Measurements from ENCODE around the gene MACROD2.
A peak's percentile ranks its signal among the peaks of the same experiment; 100 is the strongest.

Gene MACROD2

DNA sequence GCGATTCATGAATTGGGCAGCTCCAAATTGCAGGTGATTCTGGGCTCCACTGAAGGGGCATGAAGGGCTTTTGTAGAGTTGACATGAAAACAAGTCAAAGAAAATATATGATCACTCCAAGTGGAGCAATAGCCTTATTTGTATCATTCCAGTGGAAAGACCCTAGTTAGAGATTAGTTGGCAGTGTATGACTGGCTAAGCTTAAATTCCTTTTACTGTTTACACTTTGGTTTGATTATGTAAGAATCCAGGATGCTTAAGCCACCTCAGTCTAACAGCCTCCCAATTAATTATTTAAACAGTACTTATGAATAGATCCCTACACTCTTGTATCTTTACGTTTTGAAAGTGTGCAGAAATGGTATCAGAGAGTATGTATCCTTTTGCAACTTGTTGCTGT is 1865.5 kb downstream of the MACROD2 start:
- intact Hi-C loops (cut with DNase I) = no loop called here
- no peak for DNase-seq

DNA sequence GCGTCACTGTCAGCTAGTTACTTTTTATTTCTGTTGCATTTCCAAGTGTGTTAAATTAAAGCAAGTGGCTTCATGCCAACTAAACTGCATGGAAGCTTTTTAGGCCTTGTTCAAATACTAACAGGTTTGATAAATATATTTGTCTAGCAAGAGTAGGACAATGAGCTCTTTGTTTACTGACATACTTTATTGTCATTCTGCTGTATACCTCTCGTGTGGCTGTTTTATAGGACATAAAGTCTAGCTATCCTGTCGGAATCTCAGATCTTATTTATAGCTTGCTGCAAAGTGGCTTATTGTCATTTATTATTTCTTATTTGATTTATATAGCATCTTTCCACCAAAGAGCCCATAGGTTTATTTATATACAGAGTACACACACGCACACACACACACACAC is 1866.9 kb downstream of the MACROD2 start:
- intact Hi-C loops (cut with DNase I) = no loop called here
- DNase-seq = no peak

DNA sequence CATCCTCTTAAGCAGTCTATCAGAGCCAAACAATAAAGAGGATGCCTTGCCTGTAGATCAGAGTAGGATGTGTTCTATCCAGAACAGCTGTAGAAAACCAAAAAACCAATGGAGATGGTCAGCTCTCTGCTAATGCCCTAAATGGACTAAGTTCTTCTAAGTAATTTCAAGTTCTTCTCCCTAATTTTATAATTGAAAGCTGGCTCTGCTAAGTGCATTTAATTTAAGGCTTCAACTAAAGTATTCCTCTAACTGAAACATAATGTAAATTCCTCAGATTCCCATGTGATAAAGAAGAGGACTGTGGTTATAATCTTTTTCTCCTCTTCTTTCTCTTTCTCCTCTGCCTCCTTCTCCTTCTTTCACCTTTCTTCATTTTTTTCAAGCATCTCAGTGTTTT is 1868.4 kb downstream of the MACROD2 start:
- no peak for DNase-seq
- intact Hi-C loops (cut with DNase I) = no loop called here

DNA sequence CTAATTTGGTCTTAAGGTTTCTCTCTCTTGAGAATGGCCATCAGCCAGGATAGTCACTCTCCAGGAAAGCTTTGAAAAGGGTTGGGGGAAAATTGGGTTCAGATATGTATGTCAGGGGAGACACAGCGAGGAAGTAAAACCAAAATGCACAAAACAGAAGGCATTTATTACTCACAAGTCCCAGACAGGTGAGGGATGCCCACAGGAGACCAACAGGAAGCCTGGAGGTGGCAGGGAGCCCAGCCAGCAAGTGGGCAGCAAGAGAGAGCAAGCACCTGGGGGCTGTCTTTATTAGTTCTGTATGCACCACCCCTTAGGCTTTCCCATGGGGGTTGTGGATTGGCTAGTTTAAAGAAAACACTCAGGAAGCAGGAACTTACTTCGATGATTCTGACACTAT is 1870.2 kb downstream of the MACROD2 start:
- intact Hi-C loops (cut with DNase I) = no loop called here
- no peak for DNase-seq

DNA sequence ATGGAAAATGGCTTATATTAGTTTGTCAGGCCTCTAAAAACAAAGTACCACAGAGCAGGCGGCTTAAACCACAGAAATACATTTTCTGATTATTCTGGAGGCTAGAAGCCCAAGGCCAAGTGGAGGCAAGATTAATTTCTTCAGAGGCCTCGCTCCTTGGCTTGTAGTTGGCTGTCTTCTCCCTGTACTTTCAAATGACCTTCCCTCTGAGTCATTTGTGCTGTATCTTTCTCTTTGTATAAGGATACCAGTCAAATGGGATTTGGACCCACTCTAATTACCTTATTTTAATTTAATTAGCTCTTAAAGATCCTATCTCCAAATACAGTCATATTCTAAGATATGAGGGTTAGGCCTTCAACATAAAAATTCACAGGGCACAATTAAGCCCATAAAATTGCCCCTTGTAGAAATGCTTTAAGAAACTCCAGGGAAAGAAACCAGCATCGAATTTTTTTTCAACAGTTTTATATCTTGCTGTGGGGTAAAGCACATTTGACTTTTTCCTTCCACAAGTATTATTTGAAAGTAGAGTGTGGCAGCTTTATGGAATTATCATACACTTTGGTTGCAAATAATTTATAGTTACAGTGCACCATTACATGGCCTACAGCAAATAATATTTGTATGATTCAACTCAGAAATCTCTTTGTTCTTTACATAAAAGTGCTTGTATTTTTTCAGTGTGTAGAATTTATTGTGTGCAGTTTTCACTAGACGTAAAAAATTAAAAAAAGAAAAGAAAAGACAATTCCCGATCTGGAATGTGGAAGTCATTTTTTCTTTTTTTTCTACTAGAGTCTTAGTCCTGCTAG is 1871.8 kb downstream of the MACROD2 start:
- intact Hi-C loops (cut with DNase I) = no loop called here
- DNase-seq = no peak

DNA sequence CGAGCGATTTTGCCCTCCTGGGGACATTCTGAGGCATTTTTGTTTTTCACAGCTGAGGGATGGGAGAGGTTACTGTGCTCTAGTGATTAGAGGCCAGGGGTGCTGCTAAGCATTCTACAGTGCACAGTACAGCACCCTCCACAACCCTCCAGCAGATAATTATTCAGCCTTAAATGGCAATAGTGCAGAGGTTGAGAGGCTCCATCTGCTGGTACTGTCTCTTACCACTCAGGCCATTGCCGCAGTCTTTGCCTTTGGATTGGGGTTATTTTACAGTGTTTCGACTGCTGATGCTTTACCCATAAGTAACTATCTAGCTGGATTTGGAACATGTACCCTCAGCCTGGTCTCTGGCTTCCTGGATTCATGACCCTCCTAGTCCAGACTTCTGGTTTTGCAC is 1872.6 kb downstream of the MACROD2 start:
- intact Hi-C loops (cut with DNase I) = no loop called here
- DNase-seq = no peak

DNA sequence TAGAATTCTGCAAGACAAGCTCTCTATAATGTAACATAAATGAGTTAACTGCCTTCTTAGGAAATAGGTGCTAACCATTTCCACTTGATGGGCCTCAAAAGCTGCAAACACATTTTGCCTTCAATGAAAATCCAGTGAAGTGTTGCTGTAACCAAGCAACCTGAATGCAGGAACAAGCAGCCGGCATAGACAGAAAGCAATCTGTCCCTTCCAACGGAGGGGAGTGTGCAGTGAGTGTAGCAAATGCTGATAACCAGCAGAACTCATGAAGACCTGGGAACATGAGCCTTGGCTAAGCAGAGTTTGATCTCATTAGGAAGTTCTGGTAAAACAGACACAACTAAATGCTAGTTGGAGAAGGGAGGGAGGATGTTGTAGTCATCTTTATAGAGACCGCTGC is 1880.1 kb downstream of the MACROD2 start:
- peak in 1 of 42 donors; percentile 11 for DNase-seq
- intact Hi-C loops (cut with DNase I) = no loop called here

DNA sequence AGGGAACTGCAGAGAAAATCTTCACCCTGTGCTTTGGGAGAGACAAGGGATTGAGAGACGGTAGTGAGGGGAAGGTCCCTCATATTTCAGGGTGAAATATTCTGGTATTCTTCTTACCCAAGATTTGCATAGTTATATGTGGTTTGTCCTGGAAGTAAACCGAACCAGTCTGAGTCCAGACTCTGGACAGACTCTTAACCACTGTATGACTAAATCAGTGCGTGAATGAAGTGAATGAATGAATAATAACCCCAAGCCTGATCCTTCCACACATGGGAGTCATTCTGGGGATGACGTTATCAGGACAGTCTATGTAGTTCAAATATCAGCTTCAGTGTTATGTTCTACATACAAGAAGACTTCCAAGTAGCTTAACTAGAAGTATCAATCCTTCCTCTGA is 1887.2 kb downstream of the MACROD2 start:
- no peak for DNase-seq
- intact Hi-C loops (cut with DNase I) = no loop called here

DNA sequence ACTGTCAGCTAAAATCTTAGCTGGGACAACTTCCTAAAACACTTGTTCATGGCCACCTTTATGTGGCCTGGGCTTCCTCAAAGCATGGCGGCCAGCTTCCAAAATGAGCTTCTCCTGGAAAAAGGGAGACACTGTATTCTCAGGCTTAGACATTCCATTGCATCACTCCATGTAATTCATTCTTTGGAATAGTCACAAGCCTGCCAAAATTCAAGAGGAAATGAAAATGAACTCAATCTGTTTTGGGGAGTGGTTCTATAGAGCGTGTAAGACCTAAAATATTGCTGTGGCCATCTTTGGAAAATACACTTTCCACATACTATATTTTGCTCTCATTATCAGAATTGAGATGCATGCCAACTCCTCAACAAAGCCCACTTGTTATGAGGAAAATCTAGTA is 1890.9 kb downstream of the MACROD2 start:
- no peak for DNase-seq
- intact Hi-C loops (cut with DNase I) = no loop called here

DNA sequence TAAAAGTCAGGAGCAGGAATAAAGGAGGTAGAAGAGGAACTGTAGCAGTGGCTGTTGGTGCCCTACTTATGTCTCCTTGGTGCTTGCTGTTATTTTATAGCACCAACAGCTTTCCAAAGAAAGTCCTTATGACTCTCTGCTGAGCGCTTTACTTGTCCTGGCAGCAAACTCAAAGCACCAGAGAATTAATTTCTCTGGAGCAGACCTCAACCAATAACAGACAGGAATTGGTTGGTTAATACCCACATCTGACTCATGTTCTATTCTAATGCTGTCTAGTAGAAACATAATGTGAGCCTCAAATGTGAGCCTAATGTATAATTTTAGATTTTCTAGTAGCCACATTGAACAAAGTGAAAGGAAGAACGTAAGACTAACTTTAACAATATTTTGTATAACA is 1892.1 kb downstream of the MACROD2 start:
- no peak for DNase-seq
- intact Hi-C loops (cut with DNase I) = no loop called here

DNA sequence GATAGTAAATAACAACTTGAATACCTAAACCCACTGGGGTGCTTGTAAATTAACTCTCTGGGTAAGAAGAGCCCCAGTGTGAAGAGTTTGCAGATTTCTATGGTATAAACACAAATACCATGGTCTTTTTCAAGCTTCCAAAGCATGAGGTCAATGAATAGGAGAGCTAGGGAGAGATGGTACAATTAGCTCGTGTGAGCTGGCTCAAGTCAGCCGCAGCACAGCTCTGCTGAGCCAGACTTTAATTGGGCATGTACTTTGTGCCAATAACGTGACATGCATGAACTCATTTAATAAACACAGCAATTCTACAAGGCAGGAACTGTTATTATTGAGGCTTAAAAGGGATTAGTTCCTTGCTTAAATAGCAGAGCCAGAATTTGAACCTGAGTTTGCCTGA is 1893.7 kb downstream of the MACROD2 start:
- intact Hi-C loops (cut with DNase I) = no loop called here

DNA sequence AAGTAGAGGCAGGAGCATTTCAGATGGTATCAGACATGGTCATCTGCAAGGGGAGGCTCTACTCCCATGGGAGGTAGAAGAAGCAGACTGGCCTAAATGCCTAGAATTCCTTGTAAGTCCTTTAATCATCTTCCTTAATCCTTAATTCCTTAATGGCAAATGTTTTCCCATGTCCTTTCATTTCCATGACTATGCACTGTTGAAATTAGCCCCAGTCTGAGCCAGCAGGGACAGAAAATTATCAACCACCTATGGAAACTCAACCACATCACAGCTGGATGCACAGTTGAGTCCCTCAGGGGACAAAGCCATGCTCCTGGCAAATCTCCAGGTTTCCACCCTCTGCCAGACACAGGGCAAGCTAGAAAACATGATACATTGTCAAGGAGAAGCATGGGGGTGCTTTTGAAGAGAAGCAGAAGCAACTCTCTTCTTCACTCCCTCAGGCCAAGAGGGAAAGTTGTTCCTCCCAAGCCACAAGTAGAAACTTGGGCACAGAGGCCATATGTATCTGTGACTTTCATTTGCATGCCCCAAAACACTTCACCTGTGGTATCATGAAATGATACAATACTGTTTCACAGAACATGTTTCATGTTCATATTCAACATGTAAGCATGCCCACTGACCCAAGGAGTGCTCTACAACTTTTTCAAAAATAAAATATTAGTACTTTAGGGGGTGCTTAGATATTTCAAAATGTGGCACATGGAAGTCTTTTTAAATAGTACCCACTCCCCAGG is 1894.4 kb downstream of the MACROD2 start:
- no peak for DNase-seq
- intact Hi-C loops (cut with DNase I) = no loop called here

More for the DNA sequence above, 1893.7 kb downstream of the MACROD2 start:
- no peak for DNase-seq

DNA sequence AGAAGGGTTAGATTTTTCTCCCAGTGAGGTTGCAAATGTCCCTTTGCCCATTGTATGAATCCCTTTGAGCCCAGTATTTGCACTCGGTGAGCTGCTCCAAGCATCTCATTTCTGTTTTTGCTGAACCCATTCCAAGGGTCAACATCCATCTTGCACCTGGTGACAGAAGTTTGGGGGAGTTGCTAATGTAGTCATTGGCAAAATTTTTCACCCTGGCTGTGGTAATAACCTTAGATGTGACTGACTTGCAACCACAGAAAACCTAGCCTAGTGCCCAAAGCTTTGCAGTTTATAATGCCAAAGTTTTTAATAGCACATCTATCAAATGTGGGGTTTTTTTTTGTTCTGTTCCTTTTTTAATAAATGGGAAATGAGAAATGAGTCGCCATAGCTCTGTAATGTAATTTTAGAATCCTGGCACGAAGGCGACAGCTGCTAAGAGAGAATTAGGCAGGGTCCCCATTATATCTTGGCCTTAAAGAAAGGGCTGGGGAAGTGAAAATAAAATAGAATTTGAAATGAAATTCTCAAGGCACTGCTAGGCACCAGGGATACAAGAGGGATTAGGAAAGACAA is 1895.2 kb downstream of the MACROD2 start:
- no peak for DNase-seq
- intact Hi-C loops (cut with DNase I) = no loop called here

DNA sequence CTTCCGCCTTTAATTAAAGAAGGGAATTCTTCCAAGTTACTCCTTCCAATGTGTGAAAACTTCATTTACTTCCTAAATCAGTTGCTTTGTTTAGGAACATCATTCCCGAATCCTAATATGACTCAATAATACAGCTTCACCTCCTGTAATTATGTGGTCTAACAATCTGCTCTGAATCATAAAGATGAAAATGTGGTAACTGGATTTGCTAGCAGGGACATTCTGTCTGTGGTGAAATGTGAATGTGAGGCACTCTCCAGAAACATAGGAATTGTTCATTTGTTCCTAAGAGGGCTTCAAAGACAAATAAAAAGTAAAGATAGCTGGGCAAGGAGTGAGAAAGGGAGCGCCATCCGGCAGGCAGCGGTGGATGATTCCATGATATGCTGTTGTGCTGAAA is 1899.8 kb downstream of the MACROD2 start:
- no peak for DNase-seq
- intact Hi-C loops (cut with DNase I) = no loop called here

DNA sequence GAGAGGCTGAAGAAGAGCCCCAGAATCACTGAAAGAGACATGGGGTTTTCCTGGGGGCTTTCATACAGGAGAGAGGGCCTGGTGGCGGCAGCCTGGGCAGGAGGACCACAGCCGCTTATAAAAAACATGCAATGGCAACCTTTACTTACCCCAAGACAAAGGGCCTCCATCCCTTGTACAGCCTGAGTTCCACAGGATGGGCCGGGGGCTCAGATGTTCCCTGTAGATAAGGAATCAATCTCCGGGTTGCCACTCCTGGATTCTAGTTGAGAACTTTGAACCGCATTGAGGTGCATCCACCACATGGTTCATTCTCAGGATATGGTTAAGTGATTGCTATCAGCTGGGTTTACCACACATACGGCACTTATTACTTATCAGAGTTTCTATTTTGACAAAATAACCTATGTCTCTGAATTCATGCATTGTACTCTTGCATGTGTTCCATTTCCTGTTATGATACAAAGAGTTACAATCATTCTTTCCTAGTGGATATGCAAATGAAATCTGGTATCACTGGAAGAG is 1900.3 kb downstream of the MACROD2 start:
- DNase-seq = no peak
- intact Hi-C loops (cut with DNase I) = no loop called here

DNA sequence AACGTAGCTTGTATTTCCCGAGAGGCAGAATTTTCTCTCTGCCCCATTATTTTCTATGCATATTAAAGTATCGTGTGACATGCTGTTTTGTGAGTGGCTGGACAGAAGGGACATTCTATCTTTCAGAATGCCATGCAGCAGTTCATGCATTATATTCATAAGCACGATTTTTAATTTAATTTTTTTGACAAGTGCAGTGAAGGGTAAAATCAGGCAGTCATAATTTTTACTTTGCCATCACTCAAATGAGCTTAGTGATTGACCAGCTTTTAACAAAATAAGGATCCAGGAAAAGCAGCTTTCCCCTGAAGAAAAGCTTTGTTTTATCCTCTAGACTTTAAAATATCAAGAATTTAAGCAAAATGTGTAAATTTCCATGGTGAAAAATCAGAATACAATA is 1904.7 kb downstream of the MACROD2 start:
- no peak for DNase-seq
- intact Hi-C loops (cut with DNase I) = no loop called here

DNA sequence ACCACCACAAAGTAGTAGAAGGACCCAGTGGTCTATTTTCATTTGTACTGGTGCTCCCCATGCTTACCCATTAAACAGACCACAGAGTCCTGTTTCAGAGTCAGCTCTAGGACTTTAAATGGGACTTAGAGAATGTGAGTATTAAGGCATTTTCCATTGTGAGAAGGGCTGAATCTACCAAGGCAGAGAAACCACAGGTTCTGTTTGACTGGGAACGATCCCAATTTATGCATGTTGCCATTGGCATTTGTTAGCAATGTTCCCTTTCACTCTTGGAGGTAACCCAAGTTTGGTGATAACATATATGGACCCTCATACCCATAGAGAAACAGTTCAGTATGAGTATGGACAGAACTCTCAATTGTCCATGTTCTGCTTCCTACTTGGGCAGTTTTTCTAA is 1905.1 kb downstream of the MACROD2 start:
- intact Hi-C loops (cut with DNase I) = no loop called here
- no peak for DNase-seq

DNA sequence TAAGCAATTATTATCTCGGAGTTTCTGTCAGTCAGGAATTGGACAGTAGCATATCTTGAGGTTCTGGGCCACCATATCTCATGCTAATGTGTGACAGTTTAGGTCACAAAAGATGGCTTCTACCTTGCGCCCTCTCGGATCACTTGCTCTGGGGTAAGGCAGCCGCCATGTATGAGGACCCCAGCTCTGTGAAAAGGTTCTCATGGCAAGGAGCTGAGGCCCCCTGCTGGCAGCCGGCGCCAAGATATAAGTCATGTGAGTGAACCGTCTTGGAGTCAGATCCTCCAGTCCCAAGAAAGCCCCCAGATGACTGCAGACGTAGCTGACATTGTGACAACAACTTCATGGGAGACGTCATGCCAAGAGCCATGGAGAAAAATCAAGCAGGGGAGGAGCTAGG is 1907.2 kb downstream of the MACROD2 start:
- DNase-seq = no peak
- intact Hi-C loops (cut with DNase I) = no loop called here

DNA sequence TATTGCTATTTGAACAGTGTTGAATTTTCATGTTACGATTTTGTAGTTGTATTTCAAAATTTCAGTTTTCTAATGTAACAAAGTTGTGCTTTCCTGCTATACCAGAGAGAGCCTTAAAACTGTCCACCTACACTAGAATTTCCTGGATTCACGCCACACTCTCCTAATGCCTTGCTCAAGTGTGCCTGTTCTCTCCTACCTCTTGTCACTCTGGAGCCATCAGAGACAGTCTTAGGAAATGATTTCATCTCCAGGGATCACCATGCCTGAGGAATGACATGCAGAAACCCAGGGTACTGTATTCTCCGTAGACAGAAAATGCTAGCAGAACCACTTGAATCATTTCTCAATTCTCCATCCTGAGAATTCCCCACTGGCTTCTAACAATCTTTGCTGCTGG is 1910.3 kb downstream of the MACROD2 start:
- DNase-seq = peak in 18 of 42 donors; percentile 15 to 79 (median 28)
- intact Hi-C loops (cut with DNase I) = no loop called here

DNA sequence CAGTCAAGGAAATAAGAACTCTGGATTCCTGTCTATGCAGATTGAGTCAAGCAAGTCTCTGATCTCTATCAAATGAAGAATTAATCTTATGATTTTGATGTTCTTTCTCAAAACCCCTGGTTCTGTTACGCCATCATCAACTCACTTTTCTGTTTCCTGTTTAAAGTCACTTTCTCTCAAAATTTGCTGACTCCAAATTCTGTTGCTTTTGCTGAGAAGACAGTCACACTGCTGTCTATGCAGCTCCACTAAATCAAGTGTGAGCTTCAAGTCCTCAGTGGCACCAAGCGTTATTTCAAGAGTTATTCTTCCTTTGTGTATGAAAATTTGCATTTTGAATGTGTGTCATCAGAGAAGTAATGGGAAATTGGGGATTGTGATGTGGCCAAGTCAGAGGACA is 1914.7 kb downstream of the MACROD2 start:
- intact Hi-C loops (cut with DNase I) = no loop called here
- no peak for DNase-seq

Measured in head of caudate nucleus (tissue), 42 donors.